Prostate gland (tissue), 2 donors: ENCODE measurements around the gene CPED1. TPM values are rescaled to one million over a fixed set of nuclear protein-coding genes. Genes with fewer than 3 reads are reported as not detected.

Experiments used
- DNase-seq: peaks from one replicate; pipeline ENCODE4 v3.0.0-alpha.2; 2019; ENCODE audit warnings: low spot score
- H3K27ac ChIP-seq, 2 donors: fragments of 200-600 bp; sonication (generic); 2 replicates each; pipeline ENCODE4 v1.5.1; 2017 to 2019
- H3K27me3 ChIP-seq: fragments of 200-600 bp; sonication (generic); replicated peaks from 2 replicates; pipeline ENCODE4 v1.5.1; 2019; ENCODE audit not compliant: insufficient read depth
- H3K36me3 ChIP-seq, 2 donors: fragments of 200-600 bp; sonication (generic); 1 replicate in 1 of 2; 2 replicates in 1 of 2; pipeline versions ENCODE4 v1.5.1 to v1.8.1; 2017 to 2019
- H3K4me1 ChIP-seq: fragments of 200-600 bp; sonication (generic); replicated peaks from 2 replicates; pipeline ENCODE4 v1.5.1; 2019
- H3K4me3 ChIP-seq, 2 donors: fragments of 200-600 bp; sonication (generic); 2 replicates each; pipeline ENCODE4 v1.5.1; 2017 to 2019
- H3K9me3 ChIP-seq: fragments of 200-600 bp; sonication (generic); 2 replicates; pipeline ENCODE4 v1.5.1; 2017
- CTCF ChIP-seq, 4 experiments: fragments of 200-600 bp in 2 of 4; fragments of 450-650 bp in 2 of 4; sonication (generic) in 2 of 4; IDR thresholded peaks; 1 replicate in 3 of 4; 2 replicates in 1 of 4; pipeline ENCODE4 v1.5.1; 2016 to 2019; ENCODE audit warnings: antibody characterized with exemption in 4 of 4, mild to moderate bottlenecking in 2 of 4, moderate library complexity in 2 of 4
- POLR2A ChIP-seq: fragments of 450-650 bp; IDR thresholded peaks from one replicate; pipeline ENCODE4 v1.6.1; 2016; ENCODE audit warnings: antibody characterized with exemption, mild to moderate bottlenecking
- POLR2AphosphoS5 ChIP-seq: sonication (generic); formaldehyde crosslinking; IDR thresholded peaks from one replicate; pipeline ENCODE4 v1.6.1; 2017; ENCODE audit warnings: antibody characterized with exemption
- whole genome bisulfite sequencing: methylation state at CpG from one replicate; pipeline ENCODE4 v1.1.5; 2018; 5-methylcytosine and 5-hydroxymethylcytosine counted together
- intact Hi-C: fragments of 100-400 bp; cut with DNase I; formaldehyde crosslinking; loops from one replicate; pipeline ENCODE4 v1.14.2; 2022
- total RNA-seq, 2 donors: library from RNA; depleted of rRNA; stranded (reverse); fragments of >200 nt; gene quantifications; one replicate each; pipeline ENCODE4 v1.1.0, GENCODE V29; 2016

Gene CPED1
- total RNA-seq, 2 donors from 2014 or later = 10.7 to 23.3 TPM

- TF ChIP-seq POLR2A (no peak), POLR2AphosphoS5 (no peak), CTCF (IDR thresholded peaks at IDR 0.05) (no peak)
- no peak for DNase-seq
- Histone ChIP-seq H3K27ac (no peak overlapping the region), H3K4me1 (no peaks in the 10 kb centered on the region), H3K9me3 (no peaks in the 10 kb centered on the region), H3K36me3 (no peaks in the 10 kb centered on the region), H3K27me3 (no peaks in the 10 kb centered on the region), H3K4me3 (no peak overlapping the region)
- intact Hi-C loops = no loop called here
- 54% methylated on average over 2 of the region's 2 CpGs for WGBS
Observed at GRCh38 chr7:121102619-121103018, 114.1 kb downstream of the CPED1 start.

DNA sequence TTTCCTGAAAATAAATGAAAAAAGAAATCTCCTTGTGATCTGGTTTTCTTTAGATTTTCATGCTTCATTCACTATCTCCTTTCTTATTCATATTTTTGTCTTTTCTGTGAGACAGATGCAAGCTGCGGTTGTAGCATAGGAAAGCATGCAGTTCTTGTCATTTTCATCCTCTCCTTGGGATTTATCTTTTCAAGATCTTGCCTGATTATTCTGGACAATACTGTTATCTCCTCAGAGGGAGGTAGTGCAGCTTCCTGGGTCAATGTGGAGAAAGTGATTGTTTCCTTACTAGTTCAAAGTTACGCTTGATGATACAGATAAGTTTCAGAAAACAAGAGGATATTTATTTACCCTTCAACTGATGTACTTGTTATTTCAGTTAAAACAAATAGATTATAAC lies 114.6 kb downstream of the CPED1 start:
- no peaks in the 10 kb centered on the region for H3K36me3 ChIP-seq
- intact Hi-C loops = no loop called here
- no peak overlapping the region for H3K4me3 ChIP-seq
- H3K9me3 ChIP-seq = no peaks in the 10 kb centered on the region
- DNase-seq = no peak
- H3K4me1 ChIP-seq = no peaks in the 10 kb centered on the region
- TF ChIP-seq CTCF (IDR thresholded peaks at IDR 0.05) (no peak), POLR2A (no peak), POLR2AphosphoS5 (no peak)
- no peaks in the 10 kb centered on the region for H3K27me3 ChIP-seq
- no peak overlapping the region for H3K27ac ChIP-seq
- 78% methylated on average over 2 of the region's 2 CpGs for WGBS

- no peaks in the 10 kb centered on the region for H3K4me1 ChIP-seq
- intact Hi-C loops = no loop called here
- no peak for DNase-seq
- H3K36me3 ChIP-seq = no peaks in the 10 kb centered on the region
- TF ChIP-seq POLR2AphosphoS5 = no peak
- TF ChIP-seq POLR2A = no peak
- no peak for TF ChIP-seq CTCF (IDR thresholded peaks at IDR 0.05)
- H3K4me3 ChIP-seq = no peak overlapping the region
- H3K27me3 ChIP-seq = no peaks in the 10 kb centered on the region
- H3K27ac ChIP-seq = no peak overlapping the region
- 60% methylated on average over 2 of the region's 2 CpGs for WGBS
- H3K9me3 ChIP-seq = no peaks in the 10 kb centered on the region
Observed at GRCh38 chr7:121103579-121103978, 115.1 kb downstream of the CPED1 start.

DNA sequence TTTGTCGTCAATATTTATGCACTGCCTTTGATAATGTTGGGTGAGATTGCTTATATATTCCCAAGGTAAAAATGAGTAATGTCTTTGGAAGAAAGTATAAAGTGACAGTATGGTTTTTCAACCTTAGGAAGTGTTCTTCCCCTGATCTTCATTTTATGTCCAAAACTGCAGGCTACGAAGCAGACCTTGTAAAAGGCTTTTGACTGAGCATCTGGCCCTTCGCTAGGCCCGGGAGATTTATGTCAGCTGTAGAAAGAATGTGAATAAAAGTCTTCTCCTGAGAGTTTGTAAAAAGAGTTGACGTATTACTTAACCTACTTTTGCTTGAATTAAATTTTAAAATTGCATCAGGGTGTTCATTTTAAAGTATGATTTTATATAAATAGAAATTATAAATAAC lies 116.8 kb downstream of the CPED1 start:
- Histone ChIP-seq H3K27ac (no peak overlapping the region), H3K4me3 (no peak overlapping the region), H3K4me1 (no peaks in the 10 kb centered on the region), H3K27me3 (no peaks in the 10 kb centered on the region), H3K9me3 (no peaks in the 10 kb centered on the region), H3K36me3 (no peaks in the 10 kb centered on the region)
- TF ChIP-seq CTCF (IDR thresholded peaks at IDR 0.05) = no peak
- no peak for TF ChIP-seq POLR2AphosphoS5
- no peak for TF ChIP-seq POLR2A
- 66% methylated on average over 5 of the region's 5 CpGs for WGBS
- intact Hi-C loops = loop anchor here (5.0 kb wide), 1 partner anchor 298 kb away; no protein-coding TSS in a partner anchor
- no peak for DNase-seq

DNA sequence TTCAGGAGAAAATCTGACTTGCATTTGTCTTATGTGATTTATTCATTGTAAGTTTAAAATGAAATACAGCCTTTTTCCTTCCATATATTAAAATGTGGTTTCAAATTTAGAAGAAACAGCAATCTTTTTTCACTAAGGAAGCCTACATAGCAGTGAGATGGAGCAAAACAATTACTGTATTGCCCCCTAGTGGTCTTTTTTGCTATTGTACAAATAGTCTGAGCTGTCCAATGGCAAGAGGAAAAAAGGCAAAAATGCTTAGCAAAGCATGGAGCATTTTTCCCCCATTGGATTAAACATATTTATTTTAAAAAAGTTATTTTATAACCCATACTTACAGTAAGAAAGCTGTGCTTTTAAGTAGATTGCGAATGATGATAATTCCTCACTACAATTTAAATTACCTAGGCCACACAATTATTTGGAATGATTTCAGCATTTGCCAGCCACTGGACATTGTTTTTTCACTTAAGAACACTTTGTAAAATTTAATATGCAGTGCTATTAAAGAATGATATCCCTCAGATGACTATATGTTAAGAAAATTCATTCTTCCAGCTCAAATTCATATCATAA lies 119.5 kb downstream of the CPED1 start:
- intact Hi-C loops = loop anchor here (5.0 kb wide), 1 partner anchor 301 kb away; no protein-coding TSS in a partner anchor
- Histone ChIP-seq H3K4me1 (no peaks in the 10 kb centered on the region), H3K9me3 (no peaks in the 10 kb centered on the region), H3K36me3 (no peaks in the 10 kb centered on the region), H3K27ac (no peak overlapping the region), H3K27me3 (no peaks in the 10 kb centered on the region), H3K4me3 (no peak overlapping the region)
- TF ChIP-seq CTCF (IDR thresholded peaks at IDR 0.05) (peak; percentile 58 to 76 (median 68)), POLR2AphosphoS5 (no peak)
- DNase-seq = no peak
- WGBS = 67% methylated on average over 1 of the region's 1 CpG
